NCI-H2029 treated with DMSO at 0.1 percent for 48 hours (cell line): ENCODE results near the gene UNC119B.
A peak's percentile ranks its signal among the peaks of the same experiment; 100 is the strongest.

ENCODE experiments used
- DNase-seq: peaks from one replicate; lab custom pipeline; 2025; lab: John Stamatoyannopoulos, UW

UNC119B gene

GRCh38 chr12:120739821-120740613 is 29.8 kb downstream of the UNC119B start:
- no peak for DNase-seq

DNA sequence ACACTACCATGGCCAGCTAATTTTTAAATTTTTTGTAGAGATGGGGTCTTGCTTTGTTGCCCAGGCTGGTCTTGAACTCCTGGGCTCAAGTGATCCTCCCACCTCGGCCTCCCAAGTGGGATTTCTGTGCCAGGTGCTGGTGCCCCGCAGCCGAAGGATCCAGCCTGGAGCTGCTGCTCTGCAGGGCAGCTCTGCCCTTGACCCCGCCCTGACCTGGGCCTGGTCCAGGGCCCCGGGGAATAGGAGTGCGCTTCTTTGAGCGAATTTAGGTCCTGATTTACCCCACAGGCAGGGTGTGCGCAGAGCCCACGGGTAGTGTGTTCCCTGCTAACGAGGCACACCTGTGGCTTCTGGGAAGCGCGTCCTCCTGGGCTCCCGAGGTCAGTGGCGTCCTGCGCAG is 30.6 kb downstream of the UNC119B start:
- no peak for DNase-seq

DNA sequence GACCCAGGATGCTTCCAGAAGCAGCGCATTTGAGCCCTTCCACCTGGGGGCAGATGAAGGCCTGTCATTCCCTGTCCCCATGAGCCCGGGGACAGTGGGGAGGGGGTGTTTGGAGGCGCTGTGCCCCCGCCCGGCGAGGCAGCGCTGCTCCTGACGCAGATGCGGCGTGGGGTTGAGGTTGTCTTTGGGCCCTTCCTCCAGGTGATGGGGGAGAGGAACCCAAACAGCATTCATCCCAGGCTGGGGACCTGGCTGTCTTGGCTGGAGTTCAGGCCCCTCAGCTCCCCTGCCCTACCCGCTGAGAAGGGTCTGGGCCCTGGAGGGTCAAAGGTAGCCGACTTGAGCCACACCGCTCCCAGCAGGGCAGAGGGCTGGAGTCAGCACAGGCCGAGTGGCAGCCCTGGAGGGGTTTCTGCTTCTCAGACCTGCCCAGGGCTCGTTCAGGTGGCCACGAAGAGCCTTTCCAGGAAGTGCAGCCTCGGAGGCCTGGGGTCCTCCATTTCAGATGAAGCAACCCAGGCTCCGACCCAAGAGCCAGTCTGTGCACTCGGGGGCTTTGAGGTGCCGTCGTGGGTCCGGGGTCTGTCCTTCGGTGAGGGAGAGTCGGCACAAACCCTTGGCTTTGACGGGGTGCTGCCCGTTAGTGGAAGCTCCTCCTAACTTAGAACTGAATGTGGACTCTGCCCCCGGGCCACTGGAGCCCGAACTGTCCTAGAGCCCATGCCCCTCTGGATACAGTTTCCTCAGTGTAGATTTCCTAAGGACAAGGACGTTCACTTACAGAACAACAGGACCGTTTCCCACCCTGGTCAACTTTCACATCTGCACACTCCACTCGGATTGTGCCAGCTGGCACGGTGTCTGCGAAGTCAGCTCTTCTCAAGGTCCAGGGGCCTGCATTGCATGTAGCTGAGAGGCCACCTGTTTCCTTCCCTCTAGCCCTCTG is 31.5 kb downstream of the UNC119B start:
- DNase-seq, result no peak

GRCh38 chr12:120744922-120745493 is 34.8 kb downstream of the UNC119B start:
- DNase-seq, result no peak

DNA sequence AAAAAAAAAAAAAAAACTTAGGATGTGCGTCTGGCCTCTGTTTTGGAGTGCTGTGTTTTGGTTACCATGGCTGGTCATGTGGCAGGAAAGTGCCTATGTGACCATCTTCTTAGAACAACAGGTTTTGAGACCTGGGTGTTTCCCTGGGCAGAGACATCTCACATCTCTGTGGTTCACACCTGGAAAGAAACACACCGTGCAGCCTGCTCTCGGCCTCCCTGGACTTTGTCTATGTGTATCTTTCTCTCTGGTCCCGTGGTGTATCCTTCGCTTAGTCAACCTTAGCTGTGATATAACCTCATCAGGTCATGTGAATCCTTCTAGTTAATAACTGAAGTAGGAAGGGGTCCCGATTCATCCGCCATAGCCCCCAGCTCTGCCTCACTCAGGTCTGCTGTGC is 38.0 kb downstream of the UNC119B start:
- no peak for DNase-seq

DNA sequence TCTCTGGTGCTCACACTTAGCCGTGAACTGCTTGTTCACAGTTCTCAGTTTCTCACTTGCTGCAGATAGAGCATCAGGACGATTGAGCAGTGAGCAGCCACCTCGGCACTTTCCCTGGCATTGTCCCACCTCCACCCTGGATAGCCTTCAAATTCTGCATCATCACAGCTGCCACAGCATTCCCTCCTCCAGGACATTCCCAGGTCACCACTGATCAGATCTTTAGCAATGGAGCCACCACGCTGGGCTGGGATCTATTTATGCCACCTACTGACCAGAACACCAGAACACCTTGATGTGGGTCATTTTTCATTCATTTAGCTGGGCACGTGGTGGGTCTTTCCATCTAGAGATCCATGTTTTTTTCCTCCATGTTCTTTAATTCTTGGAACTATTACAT is 39.0 kb downstream of the UNC119B start:
- no peak for DNase-seq

DNA sequence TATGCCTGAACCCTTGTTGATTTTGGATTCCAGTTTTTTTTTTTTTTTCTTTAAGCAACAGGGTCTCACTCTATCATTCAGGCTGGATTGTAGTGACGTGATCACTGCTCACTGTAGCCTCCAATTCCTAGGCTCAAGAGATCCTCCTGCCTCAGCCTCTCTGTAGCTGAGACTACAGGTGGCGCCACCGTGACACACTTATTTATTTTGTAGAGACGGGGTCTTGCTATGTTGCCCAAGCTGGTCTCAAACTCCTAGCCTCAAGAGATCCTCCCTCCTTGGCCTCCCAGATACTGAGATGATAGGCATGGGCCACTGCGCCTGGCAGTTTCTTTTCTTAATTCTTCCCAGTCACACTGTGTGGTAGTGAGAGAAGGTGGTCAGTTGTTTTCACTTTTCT is 40.5 kb downstream of the UNC119B start:
- DNase-seq, result no peak

DNA sequence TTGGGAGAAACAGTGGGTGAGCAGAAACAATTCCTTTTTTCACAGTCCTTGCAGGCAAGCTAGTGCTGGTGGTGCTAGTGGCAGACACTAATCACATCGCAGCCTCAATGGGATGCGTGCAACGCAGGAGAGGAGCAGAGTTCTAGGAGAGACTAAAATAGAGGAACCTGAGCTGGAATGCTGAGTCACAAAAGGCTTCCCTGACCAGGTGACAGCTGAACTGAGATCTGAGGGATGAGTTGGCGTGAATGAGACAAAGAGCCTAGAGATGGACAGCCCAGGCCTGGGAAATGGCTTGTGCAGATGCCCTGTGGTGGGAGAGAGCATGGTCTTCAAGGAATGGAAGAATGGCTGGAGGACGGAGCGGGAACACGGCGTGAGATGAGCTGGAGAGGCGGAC is 41.1 kb downstream of the UNC119B start:
- no peak for DNase-seq

- no peak for DNase-seq
These were observed 44.5 kb downstream of the UNC119B start for GRCh38 chr12:120754792-120755191.

DNA sequence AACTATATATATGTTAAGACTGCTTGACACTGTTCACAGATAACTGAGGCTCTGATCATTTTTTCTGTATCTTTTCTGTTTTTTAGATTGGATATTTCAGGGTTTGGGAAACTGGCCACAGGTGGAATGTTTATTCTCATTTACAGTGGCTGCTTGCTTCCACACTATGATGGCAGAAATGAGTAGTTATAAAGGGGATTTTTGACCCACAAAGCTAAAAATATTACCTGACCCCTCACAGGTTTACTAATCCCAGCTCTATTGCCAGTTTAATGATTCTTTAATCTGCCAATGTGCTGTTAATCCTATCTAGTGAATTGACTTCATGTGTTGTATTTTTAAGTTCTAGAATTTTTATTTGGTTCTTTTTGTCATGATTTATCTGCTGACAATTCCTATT is 45.0 kb downstream of the UNC119B start:
- DNase-seq, result no peak

- no peak for DNase-seq
These were observed 47.0 kb downstream of the UNC119B start for GRCh38 chr12:120757226-120757742.

DNA sequence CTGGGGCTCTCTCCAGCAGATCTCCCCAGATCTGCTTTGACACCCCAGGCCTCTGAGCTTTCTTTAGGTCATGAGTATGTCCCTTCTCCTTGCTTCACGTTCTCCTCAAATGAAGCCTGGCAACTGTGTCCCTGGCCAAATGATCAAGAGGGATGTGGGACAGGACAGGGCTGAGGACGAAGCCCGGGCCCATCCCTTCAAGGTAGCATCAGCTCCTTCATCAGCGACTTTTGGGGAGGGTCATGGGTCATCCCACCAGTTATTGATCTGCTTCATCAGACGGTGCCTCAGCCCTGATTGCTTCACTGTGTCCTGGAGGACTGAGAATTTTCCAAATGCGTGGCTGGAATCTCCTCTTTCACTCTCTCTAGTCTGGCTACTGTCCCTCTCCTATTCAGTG is 47.7 kb downstream of the UNC119B start:
- no peak for DNase-seq

- DNase-seq, result no peak
These were observed 48.7 kb downstream of the UNC119B start for GRCh38 chr12:120758798-120759590.

- DNase-seq, result peak; percentile 80
These were observed 49.5 kb downstream of the UNC119B start for GRCh38 chr12:120759591-120760348.

DNA sequence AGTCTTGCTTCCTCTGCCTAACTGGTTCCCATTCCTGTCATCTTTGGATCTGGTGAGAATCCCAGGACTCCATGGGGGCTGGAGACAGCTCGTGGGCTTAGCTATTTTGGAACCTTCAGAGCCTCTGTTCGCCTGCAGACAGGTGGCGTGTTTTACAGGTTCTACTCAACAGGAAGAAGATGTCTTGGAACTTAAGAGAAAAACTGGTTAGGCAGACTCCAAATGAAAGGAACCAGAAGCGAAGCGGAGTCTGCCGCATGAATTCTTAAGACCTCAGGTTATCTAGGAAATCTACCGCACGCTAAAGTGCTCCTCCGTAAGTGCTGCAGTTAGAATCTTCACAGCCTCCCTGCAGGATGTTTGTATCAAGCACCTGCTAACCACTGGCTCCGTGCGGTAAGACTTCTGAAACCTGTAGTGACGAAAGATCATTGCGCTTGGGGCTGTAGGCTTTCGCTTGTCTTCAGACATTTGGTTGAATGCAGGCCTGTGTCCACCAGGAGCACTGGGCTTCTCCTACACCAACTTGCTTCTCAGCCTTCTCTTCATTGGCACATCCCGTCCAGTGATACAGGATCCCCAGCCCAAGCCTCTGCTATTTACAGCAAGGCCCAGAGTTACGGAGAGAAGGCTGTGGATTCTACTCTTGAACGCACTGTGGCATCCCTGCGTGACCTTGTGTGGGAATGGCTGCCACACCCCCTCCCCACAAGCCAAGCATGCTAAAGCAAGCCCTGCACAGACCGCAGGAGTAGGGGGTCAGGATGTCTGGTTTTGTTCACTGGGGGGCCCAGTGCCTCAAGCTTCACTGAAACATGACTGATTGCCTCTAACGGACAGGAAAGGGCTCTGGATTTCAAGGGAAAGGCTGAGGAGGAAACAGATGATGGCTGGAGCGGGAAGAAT is 50.3 kb downstream of the UNC119B start:
- DNase-seq, result no peak

DNA sequence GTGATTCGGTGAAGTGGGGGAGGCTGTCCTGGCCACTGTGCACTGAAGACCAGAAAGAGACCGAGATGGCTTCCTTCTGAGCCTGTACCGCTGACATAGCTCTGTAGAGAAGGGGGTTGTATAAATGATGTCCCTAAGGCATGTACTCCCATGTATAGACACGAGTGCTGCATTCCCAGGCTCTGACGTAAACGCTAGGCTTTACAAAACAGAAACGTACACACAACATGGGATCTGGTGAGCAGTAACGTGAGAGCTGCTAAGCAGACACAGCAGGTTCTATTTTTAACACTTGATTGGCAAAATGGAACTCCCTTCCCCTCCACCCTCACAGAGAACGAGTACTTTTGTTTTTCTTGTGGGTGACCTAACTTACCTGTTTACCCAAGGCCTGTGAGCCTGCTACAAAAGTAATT is 51.3 kb downstream of the UNC119B start:
- peak; percentile 57 for DNase-seq

GRCh38 chr12:120762086-120762485 is 51.8 kb downstream of the UNC119B start:
- DNase-seq, result peak; percentile 17

GRCh38 chr12:120763250-120763649 is 53.0 kb downstream of the UNC119B start:
- DNase-seq, result no peak

DNA sequence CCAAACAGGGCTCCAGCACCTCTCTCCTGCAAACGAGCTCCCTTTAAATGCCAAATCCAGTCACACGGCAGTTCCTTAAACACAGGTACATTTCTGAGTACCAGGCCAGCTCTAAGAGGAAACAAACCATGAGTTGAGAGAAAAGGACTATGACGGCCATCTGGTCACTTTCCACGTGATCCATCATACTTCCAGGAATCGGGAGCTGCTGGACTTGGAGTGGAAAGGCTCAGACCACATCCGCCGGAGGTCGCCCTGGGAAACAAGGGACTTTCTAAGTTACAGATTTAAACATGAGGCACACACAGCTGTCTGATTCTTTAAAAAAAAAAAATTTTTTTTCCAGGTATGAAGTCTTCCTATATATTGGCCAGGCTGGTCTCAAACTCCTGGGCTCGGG is 54.6 kb downstream of the UNC119B start:
- DNase-seq, result no peak

DNA sequence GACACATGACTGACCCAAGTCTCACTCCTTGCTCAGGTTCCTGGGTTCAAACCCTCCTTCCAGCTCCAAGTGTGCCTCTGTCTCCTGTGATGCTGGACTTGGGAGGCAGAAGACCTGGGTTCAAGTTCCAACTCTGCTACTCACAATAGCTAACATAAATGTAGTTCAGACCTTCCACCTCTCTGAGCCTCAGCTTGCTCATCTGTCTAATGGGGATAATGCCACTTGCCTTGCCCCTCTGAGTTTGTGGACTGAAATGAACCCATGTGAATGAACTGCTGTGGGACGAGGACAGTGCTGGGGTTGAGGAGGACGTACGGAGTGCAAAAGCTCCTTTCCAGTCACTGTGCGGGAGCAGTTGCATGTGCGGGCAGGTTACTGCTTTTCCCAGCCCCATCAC is 56.3 kb downstream of the UNC119B start:
- no peak for DNase-seq
